HG02610 (cell line): Measurements from ENCODE around the gene GAST.

Source experiments
- ATAC-seq: cut with Tn5 transposase; IDR thresholded peaks from one replicate; pipeline ENCODE4 v1.9.1; 2021; ENCODE audit warnings: mild to moderate bottlenecking, moderate library complexity; ENCODE audit not compliant: unreplicated experiment

Gene GAST

GRCh38 chr17:41707803-41708669 lies 4.1 kb upstream of the GAST start:
- ATAC-seq = no peak

- no peak for ATAC-seq
Observed at GRCh38 chr17:41710472-41711090, 1.6 kb upstream of the GAST start.

GRCh38 chr17:41717408-41718286 lies 5.5 kb downstream of the GAST start:
- no peak for ATAC-seq

- no peak for ATAC-seq
Observed at GRCh38 chr17:41718287-41718645, 6.1 kb downstream of the GAST start.

- no peak for ATAC-seq
Observed at GRCh38 chr17:41722231-41722630, 10.1 kb downstream of the GAST start.

- ATAC-seq = no peak
Observed at GRCh38 chr17:41723801-41724475, 11.8 kb downstream of the GAST start.

GRCh38 chr17:41724476-41725050 lies 12.4 kb downstream of the GAST start:
- ATAC-seq = no peak

- ATAC-seq = no peak
Observed at GRCh38 chr17:41725134-41725533, 13.0 kb downstream of the GAST start.

- no peak for ATAC-seq
Observed at GRCh38 chr17:41728056-41728455, 15.9 kb downstream of the GAST start.

- no peak for ATAC-seq
Observed at GRCh38 chr17:41730479-41730878, 18.3 kb downstream of the GAST start.

- ATAC-seq = no peak
Observed at GRCh38 chr17:41731836-41732235, 19.7 kb downstream of the GAST start.

- ATAC-seq = no peak
Observed at GRCh38 chr17:41733348-41734138, 21.4 kb downstream of the GAST start.

GRCh38 chr17:41734139-41734948 lies 22.2 kb downstream of the GAST start, which contains the start of gene HAP1:
TSS of gene HAP1 (minus strand) at chr17:41734643. CDS start at chr17:41734634, 9 bp downstream.
- no peak for ATAC-seq

GRCh38 chr17:41734949-41735313 lies 22.8 kb downstream of the GAST start:
- ATAC-seq = no peak

GRCh38 chr17:41735744-41736143 lies 23.6 kb downstream of the GAST start:
- no peak for ATAC-seq

- ATAC-seq = no peak
Observed at GRCh38 chr17:41736983-41737679, 25.0 kb downstream of the GAST start.

GRCh38 chr17:41737680-41738023 lies 25.5 kb downstream of the GAST start:
- no peak for ATAC-seq

GRCh38 chr17:41738077-41738800 lies 26.1 kb downstream of the GAST start:
- peak; percentile 71 for ATAC-seq
